Measurements from ENCODE around the gene CXCR3.

The CXCR3 gene

GRCh38 chrX:71637253-71637618, 18.9 kb upstream of the CXCR3 start:
- DNase-seq (ENCODE audit: low read depth in 1 of 2, low spot score in 1 of 2) = no peak

GRCh38 chrX:71636438-71637252, 18.3 kb upstream of the CXCR3 start:
- no peak for DNase-seq (ENCODE audit: low read depth in 1 of 2, low spot score in 1 of 2)

DNA sequence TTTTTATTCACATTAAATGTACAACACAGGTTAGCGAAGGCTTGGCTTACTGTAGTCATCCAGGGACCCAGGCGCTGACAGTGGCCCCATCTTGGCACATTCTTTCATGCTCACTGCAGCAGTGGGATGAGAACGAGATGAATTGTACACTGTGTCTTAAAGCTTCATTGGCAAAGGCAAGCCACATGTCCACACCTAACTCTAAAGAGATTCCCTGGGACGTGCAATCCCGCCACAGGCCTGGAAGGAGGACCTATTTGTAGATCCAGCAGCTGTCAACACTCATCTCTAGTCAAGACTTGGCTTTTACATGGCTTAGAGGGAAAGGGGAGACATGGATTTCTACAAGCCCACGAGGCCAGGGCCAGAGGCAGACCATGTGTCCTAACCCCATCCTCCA, 16.1 kb upstream of the CXCR3 start:
- DNase-seq (ENCODE audit: low read depth in 1 of 2, low spot score in 1 of 2) = no peak

- no peak for DNase-seq (ENCODE audit: low read depth in 1 of 2, low spot score in 1 of 2)
Measured at GRCh38 chrX:71632923-71633657, 14.8 kb upstream of the CXCR3 start.

DNA sequence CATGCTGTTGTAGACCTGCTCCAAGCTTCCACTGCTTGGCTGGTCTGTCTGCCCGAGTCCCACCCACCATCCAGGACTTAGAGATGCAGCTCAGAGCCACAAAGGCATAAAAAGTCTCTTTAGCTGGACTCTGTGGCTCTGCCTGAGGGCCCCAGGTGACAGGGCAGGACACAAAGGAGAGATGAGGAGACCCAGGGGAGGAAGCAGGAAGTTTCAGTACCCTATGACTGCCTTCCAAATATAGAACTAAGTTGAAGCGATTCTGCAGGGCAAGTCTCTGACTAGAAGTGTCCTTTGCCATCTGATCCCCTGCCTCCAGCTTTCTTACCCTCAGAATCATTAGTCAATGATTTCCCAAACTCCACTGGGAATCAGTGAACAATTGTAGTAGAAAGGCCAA, 11.2 kb upstream of the CXCR3 start:
- DNase-seq (ENCODE audit: low read depth in 1 of 2, low spot score in 1 of 2) = no peak

DNA sequence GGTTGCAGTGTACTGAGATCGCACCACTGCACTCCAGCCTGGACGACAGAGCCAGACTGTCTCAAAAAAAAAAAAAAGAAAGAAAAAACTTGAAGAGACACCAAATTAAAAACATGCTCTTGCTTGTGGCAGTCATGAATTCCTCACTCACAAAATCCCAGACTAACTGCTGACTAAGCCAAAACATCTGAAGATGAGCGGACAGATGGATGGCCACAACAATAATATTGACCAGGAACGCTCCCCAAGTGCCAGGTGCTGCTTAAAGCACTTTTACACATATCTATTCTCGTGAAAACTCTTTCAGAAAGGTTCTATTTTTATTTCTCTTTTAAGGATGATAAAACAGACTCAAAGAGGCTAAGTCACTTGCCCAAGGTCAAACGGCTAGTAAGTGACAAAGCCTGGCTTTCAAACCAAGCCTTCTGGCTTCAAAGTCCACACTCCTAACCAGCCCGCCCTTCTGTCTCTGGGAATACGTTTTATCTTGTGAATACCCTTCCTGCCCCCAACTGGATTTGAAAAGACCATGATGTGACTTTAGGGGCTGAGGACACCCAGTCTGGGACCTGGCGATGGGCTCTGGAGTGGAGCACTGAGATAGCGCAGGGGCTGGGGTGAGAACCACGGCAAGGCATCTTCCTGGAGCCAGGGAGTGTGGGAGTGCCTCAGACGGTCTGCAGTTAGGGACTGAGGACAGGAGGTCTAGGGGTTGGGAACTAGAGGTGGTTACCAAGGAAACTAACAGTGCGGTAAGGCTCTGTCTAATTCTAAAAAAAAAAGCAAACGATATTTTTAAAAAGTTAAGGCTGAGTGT, 9.5 kb upstream of the CXCR3 start:
- DNase-seq (ENCODE audit: low read depth in 1 of 2, low spot score in 1 of 2) = no peak

DNA sequence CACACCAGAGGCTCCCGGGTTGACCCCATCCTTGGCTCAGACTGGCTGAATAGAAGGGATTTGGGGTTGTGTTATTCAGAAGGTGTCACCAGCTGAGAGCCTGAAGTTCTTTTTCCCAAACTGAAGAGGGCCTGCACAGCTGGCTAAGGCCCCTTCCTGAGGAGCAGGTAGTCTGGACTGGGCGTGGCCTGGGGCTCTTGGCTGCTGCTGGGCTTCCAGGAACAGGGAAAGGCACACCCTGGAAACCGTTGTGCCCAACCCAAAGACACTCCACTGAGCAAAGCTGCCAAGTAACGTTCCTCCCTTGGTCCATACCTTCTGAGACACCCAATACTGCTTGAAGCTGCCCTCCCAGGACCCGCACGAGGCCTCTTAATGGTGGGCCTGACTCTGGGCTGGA, 8.3 kb upstream of the CXCR3 start:
- no peak for DNase-seq (ENCODE audit: low read depth in 1 of 2, low spot score in 1 of 2)

DNA sequence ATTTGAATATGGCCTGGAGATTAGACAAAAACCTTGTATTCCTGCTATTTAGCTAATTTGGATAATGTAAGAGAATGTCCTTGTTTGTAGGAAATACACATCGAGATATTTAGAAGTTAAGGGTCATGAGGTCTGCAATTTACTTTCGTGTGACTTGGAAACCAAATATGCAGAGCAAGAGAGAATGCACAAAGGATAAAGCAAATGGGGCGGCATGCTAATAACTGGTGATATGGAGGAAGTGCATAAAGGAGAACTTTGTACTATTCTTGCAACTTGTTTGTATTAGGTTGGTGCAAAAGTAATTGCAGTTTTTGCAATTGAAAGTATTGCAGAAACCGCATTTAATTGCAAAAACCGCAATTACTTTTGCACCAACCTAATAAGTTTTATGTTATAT, 7.2 kb upstream of the CXCR3 start:
- no peak for DNase-seq (ENCODE audit: low read depth in 1 of 2, low spot score in 1 of 2)

DNA sequence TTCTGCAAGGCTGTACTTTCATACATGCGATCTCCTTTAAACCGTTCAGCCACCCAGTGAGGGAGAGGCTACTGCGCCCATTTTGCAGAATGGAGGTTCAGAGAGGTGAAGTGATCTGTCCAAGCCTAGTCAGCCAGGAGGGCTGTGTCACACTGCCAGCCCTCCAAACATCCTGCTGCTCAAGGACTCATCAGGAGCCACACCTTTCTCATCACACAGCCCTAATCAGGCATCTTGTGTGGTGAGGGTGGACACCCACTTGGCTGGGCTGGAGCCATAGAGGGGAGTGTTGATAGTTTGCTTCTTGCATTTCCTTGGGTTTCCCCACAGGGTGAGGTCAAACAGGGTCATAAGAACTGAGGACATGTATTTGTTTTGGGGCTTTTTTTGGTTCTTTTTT, 5.4 kb upstream of the CXCR3 start:
- DNase-seq (ENCODE audit: low read depth in 1 of 2, low spot score in 1 of 2) = no peak

DNA sequence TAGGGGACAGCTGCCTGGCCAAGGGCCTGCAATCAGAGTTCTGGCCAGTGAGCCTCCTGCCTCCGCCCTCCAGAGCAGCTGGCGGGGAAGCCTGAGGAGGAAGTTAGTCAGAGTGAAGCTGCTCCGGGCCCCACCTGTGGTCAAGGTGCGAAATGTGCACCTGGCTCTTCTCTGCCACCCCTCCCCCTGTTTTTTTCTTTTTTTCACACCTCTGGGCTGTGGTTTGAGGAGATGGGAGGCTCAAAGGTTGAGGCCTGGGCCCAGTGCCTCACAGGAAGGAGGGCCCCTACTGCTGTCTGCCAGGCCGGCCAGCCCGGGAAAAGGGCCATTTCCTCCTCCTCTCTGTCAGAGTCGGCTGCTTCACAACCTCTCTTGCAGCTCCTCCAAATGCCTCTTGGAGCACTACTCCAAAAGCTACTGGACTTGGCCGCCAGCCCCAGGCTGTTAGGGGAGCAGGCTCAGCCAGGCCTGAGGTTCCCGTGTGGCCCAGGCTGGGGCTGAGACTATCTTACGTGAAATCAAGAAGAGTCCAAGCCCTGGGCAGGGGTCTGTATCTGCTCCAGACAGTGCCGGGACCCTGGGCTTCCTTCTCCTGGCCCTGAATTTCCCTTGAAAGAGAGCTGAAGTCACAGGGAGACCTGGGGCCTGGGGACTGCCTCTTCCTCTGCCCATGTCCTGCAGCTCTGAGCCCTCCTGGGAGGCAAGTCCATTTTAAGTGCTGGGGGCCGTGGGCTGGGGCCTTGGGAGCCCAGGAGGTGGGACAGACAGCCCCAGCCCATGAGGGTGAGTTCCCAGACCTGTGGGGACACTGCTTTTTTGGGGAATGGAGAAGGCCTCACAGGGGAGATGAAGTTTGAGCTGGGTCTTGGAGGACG, 4.5 kb upstream of the CXCR3 start:
- peak; percentile 16 to 63 for DNase-seq (ENCODE audit: low read depth in 1 of 2, low spot score in 1 of 2)

DNA sequence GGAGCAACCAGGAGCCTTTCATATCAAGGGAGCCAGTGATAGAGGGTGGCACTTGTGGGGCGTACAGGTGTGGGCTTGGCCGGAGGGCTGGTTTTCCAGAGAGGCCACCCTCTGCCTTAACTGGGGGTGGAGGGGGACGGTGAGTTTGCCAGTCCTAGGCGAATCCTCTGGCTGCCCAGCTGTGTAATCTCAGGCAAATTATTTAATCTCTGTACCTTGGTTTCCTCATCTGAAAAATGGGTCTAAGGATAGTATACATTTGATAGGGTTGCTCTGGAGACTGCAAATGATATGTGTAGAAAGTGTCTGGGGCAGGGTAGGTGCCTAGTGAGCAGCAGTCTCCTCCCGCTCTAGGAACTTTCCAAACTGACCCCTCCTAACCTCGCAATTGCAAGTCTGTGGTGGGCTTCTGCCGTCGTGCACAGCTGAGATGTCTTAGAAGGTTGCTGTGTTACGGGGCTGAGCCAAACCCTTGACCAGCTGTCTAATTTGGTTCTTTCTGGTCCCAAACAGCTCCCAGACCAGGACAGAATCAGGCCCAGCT, 3.8 kb upstream of the CXCR3 start:
- DNase-seq (ENCODE audit: low read depth in 1 of 2, low spot score in 1 of 2) = no peak

GRCh38 chrX:71621603-71622002, 3.3 kb upstream of the CXCR3 start:
- DNase-seq (ENCODE audit: low read depth in 1 of 2, low spot score in 1 of 2) = no peak

GRCh38 chrX:71619986-71620385, 1.7 kb upstream of the CXCR3 start:
- DNase-seq (ENCODE audit: low read depth in 1 of 2, low spot score in 1 of 2) = no peak

DNA sequence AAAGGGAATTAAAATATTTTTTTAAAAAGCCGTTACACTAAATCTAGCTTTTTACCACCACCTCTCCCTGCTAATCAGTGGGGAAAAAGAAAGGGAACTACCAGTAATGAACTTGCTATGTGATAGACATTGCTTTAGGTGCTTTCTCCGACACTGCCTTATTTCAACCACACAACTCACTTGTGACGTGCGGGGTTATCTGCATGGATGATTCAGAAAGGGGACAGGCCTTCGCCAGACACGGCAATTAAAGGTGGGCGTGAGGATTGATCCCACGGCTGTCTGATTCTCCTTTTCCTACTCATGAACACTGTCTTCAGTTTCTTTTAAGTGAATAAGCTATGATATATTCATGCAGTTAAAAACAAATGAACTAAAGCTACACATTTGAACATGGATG, 882 bp upstream of the CXCR3 start:
- DNase-seq (ENCODE audit: low read depth in 1 of 2, low spot score in 1 of 2) = peak in 1 of 2 donors; percentile 74

DNA sequence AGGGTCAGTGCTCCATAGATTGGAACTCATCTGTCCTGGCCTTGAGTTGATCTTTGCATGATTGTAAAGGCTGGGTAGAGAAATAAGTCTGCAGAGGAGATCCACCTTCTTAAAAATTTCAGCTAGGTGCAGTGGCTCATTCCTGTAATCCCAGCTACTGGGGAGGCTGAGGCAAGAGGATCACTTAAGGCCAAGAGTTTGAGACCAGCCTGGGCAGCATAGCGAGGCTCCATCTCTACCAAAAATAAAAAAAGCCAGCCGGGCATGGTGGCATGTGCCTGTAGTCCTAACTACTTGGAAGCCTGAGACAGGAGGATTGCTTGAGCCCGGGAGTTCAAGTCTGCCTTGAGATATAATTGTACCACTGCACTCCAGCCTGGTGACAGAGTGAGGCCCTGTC, 476 bp upstream of the CXCR3 start:
- DNase-seq (ENCODE audit: low read depth in 1 of 2, low spot score in 1 of 2) = no peak

- DNase-seq (ENCODE audit: low read depth in 1 of 2, low spot score in 1 of 2) = no peak
Measured at GRCh38 chrX:71617742-71618141, 569 bp downstream of the CXCR3 start.

GRCh38 chrX:71616672-71617529, 1.4 kb downstream of the CXCR3 start:
- no peak for DNase-seq (ENCODE audit: low read depth in 1 of 2, low spot score in 1 of 2)

- no peak for DNase-seq (ENCODE audit: low read depth in 1 of 2, low spot score in 1 of 2)
Measured at GRCh38 chrX:71615954-71616353, 2.4 kb downstream of the CXCR3 start.

DNA sequence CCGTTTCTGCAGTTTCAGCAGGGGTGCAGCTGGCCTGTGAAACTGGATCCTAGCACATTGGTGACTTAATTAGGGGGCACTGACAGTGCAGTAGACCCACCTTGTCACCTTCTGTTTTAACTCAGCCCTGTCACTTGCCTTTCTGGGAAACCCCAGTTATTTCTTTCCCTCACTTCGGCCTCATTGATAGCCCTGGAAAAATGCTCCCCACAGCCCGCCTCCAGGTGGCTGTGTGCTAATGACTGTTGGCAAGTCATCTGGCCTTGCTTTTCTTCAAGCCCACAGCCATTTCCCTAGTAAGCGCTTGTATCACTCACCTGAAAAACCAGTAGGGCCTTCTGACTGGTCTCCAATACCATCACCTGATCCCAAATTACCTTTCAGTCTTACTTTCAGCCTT, 3.3 kb downstream of the CXCR3 start:
- DNase-seq (ENCODE audit: low read depth in 1 of 2, low spot score in 1 of 2) = no peak

DNA sequence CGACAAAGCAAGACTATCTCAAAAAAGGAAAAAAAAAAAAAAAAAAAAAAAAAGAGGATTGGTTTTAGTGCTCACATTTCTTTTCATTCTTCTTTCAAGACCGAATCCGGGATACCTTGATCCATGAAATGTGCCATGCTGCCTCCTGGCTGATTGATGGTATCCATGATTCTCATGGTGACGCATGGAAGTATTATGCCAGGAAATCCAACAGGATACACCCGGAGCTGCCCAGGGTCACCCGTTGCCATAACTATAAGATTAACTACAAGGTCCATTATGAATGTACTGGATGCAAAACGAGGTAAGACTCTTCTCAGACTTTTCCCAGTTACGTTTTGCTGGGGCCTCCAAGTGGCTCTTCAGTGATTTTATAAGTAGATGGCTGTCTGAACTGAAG, 6.1 kb downstream of the CXCR3 start:
- no peak for DNase-seq (ENCODE audit: low read depth in 1 of 2, low spot score in 1 of 2)
